Measurements from ENCODE around the gene ARAF. TPM values are rescaled to one million over a fixed set of nuclear protein-coding genes. Genes with fewer than 3 reads are reported as not detected.
"Not testable (repeated sequence)": the region's sequence is repeated elsewhere in the genome, so short reads cannot be mapped to it uniquely, and the experiment has no call there.

The ARAF gene
- total RNA-seq: 10 to 100 TPM; 69.8 to 75.9 TPM

- ChIA-PET POLR2A (interaction anchor here (1.0 kb wide), 1 partner anchor 416 kb away, joined by 3 read pairs; the partner anchor contains the start of gene RBM10), CTCF (no interaction called here)
Measured at GRCh38 chrX:47560934-47561658, at the start of gene ARAF. TSS of gene ARAF (plus strand) at chrX:47561205. CDS start at chrX:47562968, 1,763 bp downstream.

- CTCF ChIA-PET, POLR2A ChIA-PET: not testable (repeated sequence)
Measured at GRCh38 chrX:47512383-47512782, 48.6 kb upstream of the ARAF start.

- CTCF ChIA-PET: interaction anchor here (0.6 kb wide), 1 partner anchor 899 kb away, joined by 4 read pairs; no protein-coding TSS in a partner anchor
- POLR2A ChIA-PET: not testable (repeated sequence)
Measured at GRCh38 chrX:47513034-47513965, 47.7 kb upstream of the ARAF start.

- ChIA-PET CTCF (interaction anchor here (0.5 kb wide), 1 partner anchor 133 kb away, joined by 3 read pairs; no protein-coding TSS in a partner anchor), POLR2A (no interaction called here)
Measured at GRCh38 chrX:47514533-47515235, 46.3 kb upstream of the ARAF start.

- POLR2A ChIA-PET: no interaction called here
Measured at GRCh38 chrX:47515941-47516665, 44.9 kb upstream of the ARAF start.

GRCh38 chrX:47518144-47518543 is 42.9 kb upstream of the ARAF start:
- ChIA-PET CTCF (no interaction called here), POLR2A (no interaction called here)

More at GRCh38 chrX:47515941-47516665, 44.9 kb upstream of the ARAF start:
- CTCF ChIA-PET: no interaction called here

- POLR2A ChIA-PET: interaction anchor here (0.6 kb wide), 1 partner anchor 57 kb away, joined by 4 read pairs; no protein-coding TSS in a partner anchor
- CTCF ChIA-PET: interaction anchor here (0.6 to 3.5 kb wide), 8 partner anchors 24 to 378 kb away, joined by 3 to 8 read pairs (median 3); partner anchors contain the start of genes NDUFB11 and RBM10
Measured at GRCh38 chrX:47523297-47523696, 37.7 kb upstream of the ARAF start.

- POLR2A ChIA-PET: interaction anchor here (0.6 kb wide), 1 partner anchor 56 kb away, joined by 4 read pairs; no protein-coding TSS in a partner anchor
- CTCF ChIA-PET: interaction anchor here (0.6 to 3.5 kb wide), 8 partner anchors 25 to 379 kb away, joined by 3 to 8 read pairs (median 3); partner anchors contain the start of genes NDUFB11 and RBM10
Measured at GRCh38 chrX:47523713-47524166, 37.3 kb upstream of the ARAF start.

GRCh38 chrX:47529548-47529947 is 31.5 kb upstream of the ARAF start:
- CTCF ChIA-PET: no interaction called here
- POLR2A ChIA-PET: no interaction called here

- CTCF ChIA-PET: interaction anchor here (0.7 kb wide), 1 partner anchor 42 kb away, joined by 3 read pairs; no protein-coding TSS in a partner anchor
- POLR2A ChIA-PET: no interaction called here
Measured at GRCh38 chrX:47530049-47530448, 31.0 kb upstream of the ARAF start.

- ChIA-PET POLR2A (no interaction called here), CTCF (no interaction called here)
Measured at GRCh38 chrX:47539860-47540259, 21.1 kb upstream of the ARAF start.

- CTCF ChIA-PET: no interaction called here
- POLR2A ChIA-PET: no interaction called here
Measured at GRCh38 chrX:47540754-47541538, 20.1 kb upstream of the ARAF start.

- CTCF ChIA-PET: no interaction called here
- POLR2A ChIA-PET: no interaction called here
Measured at GRCh38 chrX:47543496-47543895, 17.5 kb upstream of the ARAF start.

- POLR2A ChIA-PET: interaction anchor here (0.5 kb wide), 1 partner anchor 52 kb away, joined by 9 read pairs; no protein-coding TSS in a partner anchor
- CTCF ChIA-PET: no interaction called here
Measured at GRCh38 chrX:47556045-47556623, 4.9 kb upstream of the ARAF start.

GRCh38 chrX:47558436-47558835 is 2.6 kb upstream of the ARAF start:
- ChIA-PET CTCF (no interaction called here), POLR2A (no interaction called here)

- ChIA-PET POLR2A (interaction anchor here (1.0 kb wide), 1 partner anchor 415 kb away, joined by 3 read pairs; the partner anchor contains the start of gene RBM10), CTCF (no interaction called here)
Measured at GRCh38 chrX:47560179-47560933, 649 bp upstream of the ARAF start.

GRCh38 chrX:47561659-47562151 is 700 bp downstream of the ARAF start:
- ChIA-PET CTCF (interaction anchor here (0.6 to 0.7 kb wide), 3 partner anchors 42 to 307 kb away, joined by 3 to 5 read pairs (median 3); no protein-coding TSS in a partner anchor), POLR2A (no interaction called here)
